CD4-positive, alpha-beta T cell treated with Interleukin-4 for 1 hour (primary cell): ENCODE results near the gene INPP5A.

Experiments used
- DNase-seq, 2 donors: peaks; one replicate each; pipeline ENCODE4 v3.0.0-alpha.2; 2020 to 2022

INPP5A gene

GRCh38 chr10:132615341-132616169 lies 78.0 kb downstream of the INPP5A start:
- DNase-seq: no peak

- DNase-seq: peak; percentile 48 to 51
These were observed 78.8 kb downstream of the INPP5A start for GRCh38 chr10:132616170-132616995.

GRCh38 chr10:132616996-132617736 lies 79.6 kb downstream of the INPP5A start:
- no peak for DNase-seq

GRCh38 chr10:132617737-132618052 lies 80.1 kb downstream of the INPP5A start:
- DNase-seq: no peak

- DNase-seq: no peak
These were observed 80.8 kb downstream of the INPP5A start for GRCh38 chr10:132618158-132618919.

GRCh38 chr10:132619927-132620326 lies 82.3 kb downstream of the INPP5A start:
- DNase-seq: no peak

GRCh38 chr10:132624061-132624846 lies 86.7 kb downstream of the INPP5A start:
- DNase-seq: no peak

GRCh38 chr10:132624847-132625471 lies 87.4 kb downstream of the INPP5A start:
- no peak for DNase-seq

- no peak for DNase-seq
These were observed 88.6 kb downstream of the INPP5A start for GRCh38 chr10:132626019-132626760.

- no peak for DNase-seq
These were observed 89.4 kb downstream of the INPP5A start for GRCh38 chr10:132626761-132627665.

GRCh38 chr10:132627666-132628531 lies 90.3 kb downstream of the INPP5A start:
- DNase-seq: no peak

GRCh38 chr10:132628966-132629900 lies 91.6 kb downstream of the INPP5A start:
- no peak for DNase-seq

GRCh38 chr10:132630156-132630555 lies 92.6 kb downstream of the INPP5A start:
- DNase-seq: no peak

- DNase-seq: no peak
These were observed 93.2 kb downstream of the INPP5A start for GRCh38 chr10:132630666-132631337.

- DNase-seq: no peak
These were observed 93.8 kb downstream of the INPP5A start for GRCh38 chr10:132631338-132631735.

GRCh38 chr10:132632091-132632561 lies 94.5 kb downstream of the INPP5A start:
- no peak for DNase-seq
